ENCODE data around the gene SUSD2.
"Not testable (repeated sequence)": the region's sequence is repeated elsewhere in the genome, so short reads cannot be mapped to it uniquely, and the experiment has no call there.

Gene SUSD2

GRCh38 chr22:24208012-24208749 is 26.9 kb downstream of the SUSD2 start:
- TF ChIP-seq CTCF (conservative IDR thresholded peaks at IDR 0.05; ENCODE audit: low read depth, low read length), result no peak
- peak; percentile 98 for DNase-seq (ENCODE audit: low read depth)
- no peak overlapping the region for H3K4me3 ChIP-seq (ENCODE audit: low read depth, low read length)

GRCh38 chr22:24209016-24209415 is 27.7 kb downstream of the SUSD2 start:
- no peak overlapping the region for H3K4me3 ChIP-seq (ENCODE audit: low read depth, low read length)
- DNase-seq (ENCODE audit: low read depth), result no peak
- TF ChIP-seq CTCF (conservative IDR thresholded peaks at IDR 0.05; ENCODE audit: low read depth, low read length), result no peak

- no peak for TF ChIP-seq CTCF (conservative IDR thresholded peaks at IDR 0.05; ENCODE audit: low read depth, low read length)
- no peak for DNase-seq (ENCODE audit: low read depth)
- H3K4me3 ChIP-seq (ENCODE audit: low read depth, low read length), result no peak overlapping the region
These were observed 28.4 kb downstream of the SUSD2 start for GRCh38 chr22:24209687-24210086.

GRCh38 chr22:24210409-24210808 is 29.1 kb downstream of the SUSD2 start:
- not testable (repeated sequence) for H3K4me3 ChIP-seq (ENCODE audit: low read depth, low read length)

GRCh38 chr22:24211716-24212115 is 30.4 kb downstream of the SUSD2 start:
- not testable (repeated sequence) for H3K4me3 ChIP-seq (ENCODE audit: low read depth, low read length); DNase-seq (ENCODE audit: low read depth)

More at GRCh38 chr22:24210409-24210808, 29.1 kb downstream of the SUSD2 start:
- not testable (repeated sequence) for DNase-seq (ENCODE audit: low read depth)

GRCh38 chr22:24213111-24213510 is 31.8 kb downstream of the SUSD2 start:
- not testable (repeated sequence) for DNase-seq (ENCODE audit: low read depth); H3K4me3 ChIP-seq (ENCODE audit: low read depth, low read length)

GRCh38 chr22:24214467-24215285 is 33.4 kb downstream of the SUSD2 start:
- no peak for TF ChIP-seq CTCF (conservative IDR thresholded peaks at IDR 0.05; ENCODE audit: low read depth, low read length)
- no peak for DNase-seq (ENCODE audit: low read depth)
- no peak overlapping the region for H3K4me3 ChIP-seq (ENCODE audit: low read depth, low read length)

- no peak for TF ChIP-seq CTCF (conservative IDR thresholded peaks at IDR 0.05; ENCODE audit: low read depth, low read length)
- H3K4me3 ChIP-seq (ENCODE audit: low read depth, low read length), result no peak overlapping the region
- DNase-seq (ENCODE audit: low read depth), result no peak
These were observed 35.4 kb downstream of the SUSD2 start for GRCh38 chr22:24216541-24217209.

Data from choroid plexus epithelial cell (primary cell).